Ishikawa (cell line): ENCODE data around the gene PPP1CA.

Experiments
- EP300 ChIP-seq: IDR thresholded peaks from 2 replicates; pipeline ENCODE4 v1.6.1; 2012; ENCODE audit warnings: borderline replicate concordance
- FOXM1 ChIP-seq: IDR thresholded peaks from 2 replicates; pipeline ENCODE4 v1.6.1; 2012; ENCODE audit warnings: low read depth, borderline replicate concordance
- RAD21 ChIP-seq: IDR thresholded peaks from 2 replicates; pipeline ENCODE4 v1.6.1; 2012; ENCODE audit warnings: low read depth
- TAF1 ChIP-seq: IDR thresholded peaks from 2 replicates; pipeline ENCODE4 v1.6.1; 2012; ENCODE audit warnings: low read depth, mild to moderate bottlenecking
- TCF12 ChIP-seq: IDR thresholded peaks from 2 replicates; pipeline ENCODE4 v1.6.1; 2012; ENCODE audit warnings: low read depth
- YY1 ChIP-seq: IDR thresholded peaks from 2 replicates; pipeline ENCODE4 v1.6.1; 2012; ENCODE audit warnings: low read depth
- TF ChIP-seq, protein P1 (sequence below): IDR thresholded peaks from 2 replicates; pipeline ENCODE4 v1.6.1; 2012; ENCODE audit warnings: low read depth, mild to moderate bottlenecking
- TF ChIP-seq, protein P2 (sequence below): IDR thresholded peaks from 2 replicates; pipeline ENCODE4 v1.6.1; 2012
- TF ChIP-seq, protein P3 (sequence below): IDR thresholded peaks from 2 replicates; pipeline ENCODE4 v1.6.1; 2012

DNA sequence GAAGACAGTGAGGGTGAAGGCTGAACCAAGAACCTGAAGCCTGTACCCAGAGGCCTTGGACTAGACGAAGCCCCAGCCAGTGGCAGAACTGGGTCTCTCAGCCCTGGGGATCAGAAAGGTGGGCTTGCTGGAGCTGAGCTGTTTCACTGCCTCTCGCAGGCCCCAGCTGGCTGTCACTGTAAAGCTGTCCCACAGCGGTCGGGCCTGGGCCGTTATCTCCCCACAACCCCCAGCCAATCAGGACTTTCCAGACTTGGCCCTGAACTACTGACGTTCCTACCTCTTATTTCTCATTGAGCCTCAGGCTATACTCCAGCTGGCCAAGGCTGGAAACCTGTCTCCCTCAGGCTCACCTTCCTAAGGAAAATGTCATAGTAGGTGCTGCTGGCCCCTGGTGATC, 4.1 kb downstream of the PPP1CA start:
- no peak for TF ChIP-seq RAD21
- TF ChIP-seq FOXM1 = no peak
- TF ChIP-seq, protein P1, sequence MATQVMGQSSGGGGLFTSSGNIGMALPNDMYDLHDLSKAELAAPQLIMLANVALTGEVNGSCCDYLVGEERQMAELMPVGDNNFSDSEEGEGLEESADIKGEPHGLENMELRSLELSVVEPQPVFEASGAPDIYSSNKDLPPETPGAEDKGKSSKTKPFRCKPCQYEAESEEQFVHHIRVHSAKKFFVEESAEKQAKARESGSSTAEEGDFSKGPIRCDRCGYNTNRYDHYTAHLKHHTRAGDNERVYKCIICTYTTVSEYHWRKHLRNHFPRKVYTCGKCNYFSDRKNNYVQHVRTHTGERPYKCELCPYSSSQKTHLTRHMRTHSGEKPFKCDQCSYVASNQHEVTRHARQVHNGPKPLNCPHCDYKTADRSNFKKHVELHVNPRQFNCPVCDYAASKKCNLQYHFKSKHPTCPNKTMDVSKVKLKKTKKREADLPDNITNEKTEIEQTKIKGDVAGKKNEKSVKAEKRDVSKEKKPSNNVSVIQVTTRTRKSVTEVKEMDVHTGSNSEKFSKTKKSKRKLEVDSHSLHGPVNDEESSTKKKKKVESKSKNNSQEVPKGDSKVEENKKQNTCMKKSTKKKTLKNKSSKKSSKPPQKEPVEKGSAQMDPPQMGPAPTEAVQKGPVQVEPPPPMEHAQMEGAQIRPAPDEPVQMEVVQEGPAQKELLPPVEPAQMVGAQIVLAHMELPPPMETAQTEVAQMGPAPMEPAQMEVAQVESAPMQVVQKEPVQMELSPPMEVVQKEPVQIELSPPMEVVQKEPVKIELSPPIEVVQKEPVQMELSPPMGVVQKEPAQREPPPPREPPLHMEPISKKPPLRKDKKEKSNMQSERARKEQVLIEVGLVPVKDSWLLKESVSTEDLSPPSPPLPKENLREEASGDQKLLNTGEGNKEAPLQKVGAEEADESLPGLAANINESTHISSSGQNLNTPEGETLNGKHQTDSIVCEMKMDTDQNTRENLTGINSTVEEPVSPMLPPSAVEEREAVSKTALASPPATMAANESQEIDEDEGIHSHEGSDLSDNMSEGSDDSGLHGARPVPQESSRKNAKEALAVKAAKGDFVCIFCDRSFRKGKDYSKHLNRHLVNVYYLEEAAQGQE = no peak
- no peak for TF ChIP-seq EP300
- TF ChIP-seq TAF1 = no peak
- TF ChIP-seq, protein P2, sequence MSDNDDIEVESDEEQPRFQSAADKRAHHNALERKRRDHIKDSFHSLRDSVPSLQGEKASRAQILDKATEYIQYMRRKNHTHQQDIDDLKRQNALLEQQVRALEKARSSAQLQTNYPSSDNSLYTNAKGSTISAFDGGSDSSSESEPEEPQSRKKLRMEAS = no peak
- TF ChIP-seq, protein P3, sequence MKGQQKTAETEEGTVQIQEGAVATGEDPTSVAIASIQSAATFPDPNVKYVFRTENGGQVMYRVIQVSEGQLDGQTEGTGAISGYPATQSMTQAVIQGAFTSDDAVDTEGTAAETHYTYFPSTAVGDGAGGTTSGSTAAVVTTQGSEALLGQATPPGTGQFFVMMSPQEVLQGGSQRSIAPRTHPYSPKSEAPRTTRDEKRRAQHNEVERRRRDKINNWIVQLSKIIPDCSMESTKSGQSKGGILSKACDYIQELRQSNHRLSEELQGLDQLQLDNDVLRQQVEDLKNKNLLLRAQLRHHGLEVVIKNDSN = no peak
- no peak for TF ChIP-seq TCF12
- TF ChIP-seq YY1 = no peak
